PFSK-1 (cell line): ENCODE data around the gene KASH5.
A peak's percentile ranks its signal among the peaks of the same experiment; 100 is the strongest.

Source experiments
- FOXP2 ChIP-seq: optimal IDR thresholded peaks from 2 replicates; pipeline ENCODE3; 2011; ENCODE audit warnings: borderline replicate concordance, control low read depth, inconsistent platforms; ENCODE audit not compliant: insufficient read depth; ENCODE audit errors: extremely low read length, extremely low read depth
- POLR2AphosphoS5 ChIP-seq: IDR thresholded peaks from 2 replicates; pipeline ENCODE4 v1.6.1; 2012; ENCODE audit warnings: low read depth, mild to moderate bottlenecking, control low read depth, low read length, moderate library complexity
- REST ChIP-seq, 2 experiments: IDR thresholded peaks; 2 replicates each; pipeline versions ENCODE4 v1.6.1 to v1.8.0; 2011 to 2012; ENCODE audit warnings: low read depth in 2 of 2, low read length in 2 of 2, control low read depth in 1 of 2, inconsistent platforms in 1 of 2, mild to moderate bottlenecking in 1 of 2, moderate library complexity in 1 of 2; ENCODE audit not compliant: insufficient read depth in 1 of 2
- SIN3A ChIP-seq: IDR thresholded peaks from 2 replicates; pipeline ENCODE4 v1.6.1; 2012; ENCODE audit warnings: mild to moderate bottlenecking, low read length, moderate library complexity, borderline replicate concordance; ENCODE audit not compliant: insufficient read depth
- TAF1 ChIP-seq: IDR thresholded peaks from 2 replicates; pipeline ENCODE4 v1.6.1; 2012; ENCODE audit warnings: low read length, control low read depth, borderline replicate concordance; ENCODE audit not compliant: insufficient read depth

Gene KASH5

GRCh38 chr19:49442354-49442753 is 54.3 kb downstream of the KASH5 start:
- no peak for TF ChIP-seq REST (IDR thresholded peaks at IDR 0.05; ENCODE audit: insufficient read depth in 1 of 2, low read depth in 2 of 2, low read length in 2 of 2)

- no peak for TF ChIP-seq FOXP2
These were observed 54.8 kb downstream of the KASH5 start for GRCh38 chr19:49442771-49443365.

- 0 out of 4 replicates have a peak, but pooled peaks of 1 of the 2 experiments have one; percentile 39 for TF ChIP-seq REST (IDR thresholded peaks at IDR 0.05; ENCODE audit: insufficient read depth in 1 of 2, low read depth in 2 of 2, low read length in 2 of 2)
- no peak for TF ChIP-seq POLR2AphosphoS5
These were observed 55.5 kb downstream of the KASH5 start for GRCh38 chr19:49443366-49444099.

GRCh38 chr19:49445997-49446396 is 57.9 kb downstream of the KASH5 start:
- no peak for TF ChIP-seq SIN3A
- no peak for TF ChIP-seq POLR2AphosphoS5
- no peak for TF ChIP-seq FOXP2
- no peak for TF ChIP-seq TAF1
- no peak for TF ChIP-seq REST (IDR thresholded peaks at IDR 0.05; ENCODE audit: insufficient read depth in 1 of 2, low read depth in 2 of 2, low read length in 2 of 2)

GRCh38 chr19:49447485-49448431 is 59.7 kb downstream of the KASH5 start:
- TF ChIP-seq FOXP2 (no peak), SIN3A (no peak), TAF1 (no peak), REST (IDR thresholded peaks at IDR 0.05; ENCODE audit: insufficient read depth in 1 of 2, low read depth in 2 of 2, low read length in 2 of 2) (no peak), POLR2AphosphoS5 (no peak)
